Omental fat pad (tissue), 4 donors: Measurements from ENCODE around the gene SSTR1. TPM values are rescaled to one million over a fixed set of nuclear protein-coding genes. Genes with fewer than 3 reads are reported as not detected.

ENCODE experiments used
- ATAC-seq: fragments of 150-250 bp; one replicate; pipeline ENCODE4 v1.9.1; 2016; ENCODE audit warnings: mild to moderate bottlenecking, moderate library complexity; ENCODE audit not compliant: low FRiP score
- DNase-seq: peaks from one replicate; pipeline ENCODE4 v3.0.0-alpha.2; 2019; ENCODE audit warnings: low spot score
- total RNA-seq, 4 donors: library from RNA; depleted of rRNA; stranded (reverse); fragments of >200 nt; gene quantifications; one replicate each; pipeline ENCODE4 v1.1.0, GENCODE V29; 2016
- TF ChIP-seq, protein P1 (sequence below), 3 donors: fragments of 450-650 bp; IDR thresholded peaks; one replicate each; pipeline ENCODE4 v1.5.1; 2016 to 2017; ENCODE audit warnings: antibody characterized with exemption in 3 of 3, mild to moderate bottlenecking in 3 of 3, moderate library complexity in 2 of 3

The SSTR1 gene
- total RNA-seq, 4 donors from 2014 or later, result 0.19 to 1.4 (median 0.55) TPM

DNA sequence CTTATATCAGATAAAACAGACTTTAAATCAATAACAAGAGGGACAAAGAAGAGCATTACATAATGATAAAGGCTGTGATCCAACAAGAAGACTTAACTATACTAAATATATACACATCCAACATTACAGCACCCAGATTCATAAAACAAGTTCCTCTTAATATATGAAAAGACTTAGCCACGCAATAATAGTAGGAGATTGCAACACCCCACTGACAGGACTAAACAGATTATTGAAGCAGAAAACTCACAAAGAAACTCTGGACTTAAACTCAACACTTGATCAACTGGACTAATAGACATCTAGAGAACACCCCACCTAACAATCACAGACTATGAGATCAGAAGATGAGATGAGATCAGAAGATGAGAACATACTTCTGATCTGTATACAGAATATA, 53.9 kb downstream of the SSTR1 start:
- DNase-seq, result no peak
- no peak for ATAC-seq
- TF ChIP-seq, protein P1, sequence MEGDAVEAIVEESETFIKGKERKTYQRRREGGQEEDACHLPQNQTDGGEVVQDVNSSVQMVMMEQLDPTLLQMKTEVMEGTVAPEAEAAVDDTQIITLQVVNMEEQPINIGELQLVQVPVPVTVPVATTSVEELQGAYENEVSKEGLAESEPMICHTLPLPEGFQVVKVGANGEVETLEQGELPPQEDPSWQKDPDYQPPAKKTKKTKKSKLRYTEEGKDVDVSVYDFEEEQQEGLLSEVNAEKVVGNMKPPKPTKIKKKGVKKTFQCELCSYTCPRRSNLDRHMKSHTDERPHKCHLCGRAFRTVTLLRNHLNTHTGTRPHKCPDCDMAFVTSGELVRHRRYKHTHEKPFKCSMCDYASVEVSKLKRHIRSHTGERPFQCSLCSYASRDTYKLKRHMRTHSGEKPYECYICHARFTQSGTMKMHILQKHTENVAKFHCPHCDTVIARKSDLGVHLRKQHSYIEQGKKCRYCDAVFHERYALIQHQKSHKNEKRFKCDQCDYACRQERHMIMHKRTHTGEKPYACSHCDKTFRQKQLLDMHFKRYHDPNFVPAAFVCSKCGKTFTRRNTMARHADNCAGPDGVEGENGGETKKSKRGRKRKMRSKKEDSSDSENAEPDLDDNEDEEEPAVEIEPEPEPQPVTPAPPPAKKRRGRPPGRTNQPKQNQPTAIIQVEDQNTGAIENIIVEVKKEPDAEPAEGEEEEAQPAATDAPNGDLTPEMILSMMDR (IDR thresholded peaks at IDR 0.05), result no peak

Other genes with a start within 250 kb of the SSTR1 start
- 100 to 1,000 TPM in 1 of 4 donors, 10 to 100 TPM in 3; 10.4 to 125 (median 32.5) TPM for gene CLEC14A, start 48.2 kb downstream of the SSTR1 start, total RNA-seq